T-helper 2 cell treated with Interferon-gamma antibody and Interleukin-4, amounts not matched to agents 5 μg/mL and 100 μg/mL, for 36 hours (primary cell): Measurements from ENCODE around the gene GPATCH3.
A peak's percentile ranks its signal among the peaks of the same experiment; 100 is the strongest.
"Not testable (repeated sequence)": the region's sequence is repeated elsewhere in the genome, so short reads cannot be mapped to it uniquely, and the experiment has no call there.

Experiments used
- DNase-seq: peaks from one replicate; pipeline ENCODE4 v3.0.0; 2021; ENCODE audit warnings: low spot score
- H3K27ac Mint-ChIP-seq: one replicate; pipeline ENCODE4 v1.8.0; 2021; ENCODE audit warnings: mild to moderate bottlenecking, mixed read lengths
- H3K27me3 Mint-ChIP-seq: one replicate; pipeline ENCODE4 v1.8.0; 2021; ENCODE audit warnings: low read depth, mixed read lengths
- H3K36me3 Mint-ChIP-seq: one replicate; pipeline ENCODE4 v1.8.0; 2021; ENCODE audit warnings: low read depth, mixed read lengths
- H3K4me1 Mint-ChIP-seq: one replicate; pipeline ENCODE4 v1.8.0; 2021; ENCODE audit warnings: low read depth, mixed read lengths
- H3K4me3 Mint-ChIP-seq: one replicate; pipeline ENCODE4 v1.8.0; 2022; ENCODE audit warnings: mild to moderate bottlenecking, moderate library complexity, mixed read lengths
- H3K9me3 Mint-ChIP-seq: one replicate; pipeline ENCODE4 v1.8.0; 2021; ENCODE audit warnings: mixed read lengths

Gene GPATCH3

GRCh38 chr1:26900815-26901511, 696 bp upstream of the GPATCH3 start:
- Mint-ChIP-seq H3K27me3 (peaks cover 3% of the 10 kb centered on the region), H3K9me3 (no peaks in the 10 kb centered on the region), H3K4me1 (peaks cover 17% of the 10 kb centered on the region), H3K4me3 (peak overlapping the region; percentile 92), H3K27ac (peak overlapping the region; percentile 99), H3K36me3 (peaks cover 9% of the 10 kb centered on the region)
- no peak for DNase-seq

- Mint-ChIP-seq H3K36me3 (peaks cover 34% of the 10 kb centered on the region), H3K4me3 (no peak overlapping the region), H3K4me1 (peaks cover 17% of the 10 kb centered on the region), H3K27me3 (peaks cover 1% of the 10 kb centered on the region), H3K9me3 (no peaks in the 10 kb centered on the region), H3K27ac (no peak overlapping the region)
- DNase-seq: no peak
Measured at GRCh38 chr1:26897351-26897750, 2.9 kb downstream of the GPATCH3 start.

- Mint-ChIP-seq H3K27me3 (no peaks in the 10 kb centered on the region), H3K4me1 (peaks cover 13% of the 10 kb centered on the region), H3K9me3 (no peaks in the 10 kb centered on the region), H3K27ac (no peak overlapping the region), H3K36me3 (peaks cover 49% of the 10 kb centered on the region), H3K4me3 (no peak overlapping the region)
- no peak for DNase-seq
Measured at GRCh38 chr1:26894263-26894662, 6.0 kb downstream of the GPATCH3 start.

- peaks cover 63% of the 10 kb centered on the region for H3K36me3 Mint-ChIP-seq
- H3K27ac Mint-ChIP-seq: peak overlapping the region; percentile 98
- no peak for DNase-seq
- no peaks in the 10 kb centered on the region for H3K27me3 Mint-ChIP-seq
- no peaks in the 10 kb centered on the region for H3K9me3 Mint-ChIP-seq
- H3K4me3 Mint-ChIP-seq: peak overlapping the region; percentile 97
- peaks cover 23% of the 10 kb centered on the region for H3K4me1 Mint-ChIP-seq
Measured at GRCh38 chr1:26890467-26890796, 9.8 kb downstream of the GPATCH3 start.

- peak; percentile 83 for DNase-seq
- peak within 1 kb of the TSS; percentile 98 for H3K27ac Mint-ChIP-seq
- peak within 1 kb of the TSS; percentile 97 for H3K4me3 Mint-ChIP-seq
- no peaks in the 10 kb centered on the region for H3K27me3 Mint-ChIP-seq
- H3K36me3 Mint-ChIP-seq: peaks cover 62% of the 10 kb centered on the region
- H3K4me1 Mint-ChIP-seq: peaks cover 23% of the 10 kb centered on the region
- no peaks in the 10 kb centered on the region for H3K9me3 Mint-ChIP-seq
Measured at GRCh38 chr1:26889551-26890466, 10.5 kb downstream of the GPATCH3 start, which contains the start of gene GPN2. Gene GPN2 (minus strand): TSS chr1:26890283. CDS start chr1:26890096, 187 bp downstream.

- Mint-ChIP-seq H3K36me3 (peaks cover 63% of the 10 kb centered on the region), H3K27me3 (no peaks in the 10 kb centered on the region), H3K9me3 (no peaks in the 10 kb centered on the region), H3K4me3 (peak overlapping the region; percentile 97), H3K27ac (peak overlapping the region; percentile 98), H3K4me1 (peaks cover 23% of the 10 kb centered on the region)
- DNase-seq: no peak
Measured at GRCh38 chr1:26888231-26888630, 12.0 kb downstream of the GPATCH3 start.

GRCh38 chr1:26887125-26887524, 13.1 kb downstream of the GPATCH3 start:
- H3K9me3 Mint-ChIP-seq: no peaks in the 10 kb centered on the region
- no peaks in the 10 kb centered on the region for H3K27me3 Mint-ChIP-seq
- H3K36me3 Mint-ChIP-seq: peaks cover 62% of the 10 kb centered on the region
- peaks cover 23% of the 10 kb centered on the region for H3K4me1 Mint-ChIP-seq
- DNase-seq: no peak
- H3K27ac Mint-ChIP-seq: peak overlapping the region; percentile 7
- peak overlapping the region; percentile 21 for H3K4me3 Mint-ChIP-seq

GRCh38 chr1:26882696-26883463, 17.4 kb downstream of the GPATCH3 start:
- H3K36me3 Mint-ChIP-seq: peaks cover 52% of the 10 kb centered on the region
- no peak overlapping the region for H3K27ac Mint-ChIP-seq
- no peak overlapping the region for H3K4me3 Mint-ChIP-seq

GRCh38 chr1:26881611-26882010, 18.7 kb downstream of the GPATCH3 start:
- not testable (repeated sequence) for H3K4me3 Mint-ChIP-seq, H3K4me1 Mint-ChIP-seq, H3K27me3 Mint-ChIP-seq, H3K9me3 Mint-ChIP-seq, DNase-seq, H3K27ac Mint-ChIP-seq
- H3K36me3 Mint-ChIP-seq: peaks cover 46% of the 10 kb centered on the region

More at GRCh38 chr1:26882696-26883463, 17.4 kb downstream of the GPATCH3 start:
- no peak for DNase-seq
- no peaks in the 10 kb centered on the region for H3K9me3 Mint-ChIP-seq
- H3K4me1 Mint-ChIP-seq: peaks cover 4% of the 10 kb centered on the region
- no peaks in the 10 kb centered on the region for H3K27me3 Mint-ChIP-seq

GRCh38 chr1:26879793-26880192, 20.5 kb downstream of the GPATCH3 start:
- Mint-ChIP-seq H3K27ac (no peak overlapping the region), H3K4me3 (no peak overlapping the region), H3K27me3 (no peaks in the 10 kb centered on the region), H3K4me1 (no peaks in the 10 kb centered on the region), H3K36me3 (peaks cover 36% of the 10 kb centered on the region), H3K9me3 (no peaks in the 10 kb centered on the region)
- DNase-seq: no peak

- H3K27ac Mint-ChIP-seq: no peak overlapping the region
- H3K4me3 Mint-ChIP-seq: no peak overlapping the region
- H3K27me3 Mint-ChIP-seq: no peaks in the 10 kb centered on the region
- H3K9me3 Mint-ChIP-seq: no peaks in the 10 kb centered on the region
- no peaks in the 10 kb centered on the region for H3K4me1 Mint-ChIP-seq
- no peak for DNase-seq
- H3K36me3 Mint-ChIP-seq: peaks cover 15% of the 10 kb centered on the region
Measured at GRCh38 chr1:26877326-26877725, 22.9 kb downstream of the GPATCH3 start.

GRCh38 chr1:26874896-26875295, 25.4 kb downstream of the GPATCH3 start:
- Mint-ChIP-seq H3K27me3 (no peaks in the 10 kb centered on the region), H3K4me1 (no peaks in the 10 kb centered on the region), H3K27ac (no peak overlapping the region), H3K36me3 (peaks cover 10% of the 10 kb centered on the region), H3K4me3 (no peak overlapping the region), H3K9me3 (no peaks in the 10 kb centered on the region)
- DNase-seq: no peak

GRCh38 chr1:26873097-26873496, 27.2 kb downstream of the GPATCH3 start:
- H3K4me3 Mint-ChIP-seq, H3K27ac Mint-ChIP-seq, H3K36me3 Mint-ChIP-seq, DNase-seq, H3K9me3 Mint-ChIP-seq, H3K27me3 Mint-ChIP-seq, H3K4me1 Mint-ChIP-seq: not testable (repeated sequence)
